ENCODE results near the gene PSMD8. TPM values are rescaled to one million over a fixed set of nuclear protein-coding genes. Genes with fewer than 3 reads are reported as not detected.
"Not testable (repeated sequence)": the region's sequence is repeated elsewhere in the genome, so short reads cannot be mapped to it uniquely, and the experiment has no call there.

Gene PSMD8
- total RNA-seq, 6 experiments from 2014 or later, result 69.2 to 181 (median 75.2) TPM

DNA sequence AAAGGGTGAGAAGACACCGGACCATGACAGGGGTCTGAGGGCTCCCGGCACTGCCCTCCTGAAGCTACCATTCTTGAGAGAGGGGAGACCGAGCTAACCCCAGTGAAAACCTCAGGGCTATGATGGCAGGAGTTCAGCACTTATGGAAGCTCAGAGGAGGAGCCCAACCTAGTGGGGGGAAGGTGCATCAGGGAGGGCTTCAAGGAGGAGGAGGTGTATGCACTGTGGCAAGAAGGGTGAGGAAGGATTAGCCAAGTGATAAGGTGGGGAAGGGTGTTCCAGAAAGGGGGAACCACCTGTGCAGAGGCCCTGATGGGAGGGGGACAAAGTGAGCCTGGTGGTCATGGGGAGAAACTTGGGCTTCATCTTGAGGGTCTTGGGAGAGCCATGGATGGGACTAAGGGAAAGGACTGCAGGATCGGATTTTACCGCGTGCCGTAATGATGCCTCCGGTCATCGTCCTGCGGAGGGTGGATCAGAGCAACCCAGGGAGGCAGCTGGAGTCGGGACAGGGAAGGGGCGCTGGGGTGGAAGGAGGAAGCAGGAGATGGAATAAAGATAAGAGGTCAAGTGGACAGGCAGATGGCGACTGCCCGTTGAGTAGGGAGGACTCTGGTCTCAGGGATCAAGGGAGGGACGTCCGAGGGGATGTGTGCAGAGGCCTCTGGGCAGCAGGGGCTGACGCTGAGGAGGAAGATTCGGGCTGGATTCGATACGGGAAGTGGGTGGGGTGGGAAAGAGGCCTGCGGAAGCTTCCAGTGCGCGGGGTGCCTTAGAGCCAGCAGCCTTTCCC is 13.3 kb upstream of the PSMD8 start:
- Histone ChIP-seq H3K4me1 (peaks cover 0 to 9% (median 0%) of the 10 kb centered on the region in 4 donors), H3K36me3 (no peaks in the 10 kb centered on the region), H3K4me3 (peak overlapping the region in 2 of 3 donors; percentile 46 to 52), H3K9me3 (no peaks in the 10 kb centered on the region), H3K27me3 (peaks cover 0 to 11% of the 10 kb centered on the region in 2 donors), H3K27ac (no peak overlapping the region)
- no peak for DNase-seq
- 19% methylated on average over 17 of the region's 23 CpGs for WGBS (ENCODE audit: insufficient coverage, low coverage, low lambda C conversion rate, missing lambda C conversion rate)
- ATAC-seq, result peak in 1 of 4 donors; percentile 24
- TF ChIP-seq POLR2A (IDR thresholded peaks at IDR 0.05), result no peak
- TF ChIP-seq, protein P1, sequence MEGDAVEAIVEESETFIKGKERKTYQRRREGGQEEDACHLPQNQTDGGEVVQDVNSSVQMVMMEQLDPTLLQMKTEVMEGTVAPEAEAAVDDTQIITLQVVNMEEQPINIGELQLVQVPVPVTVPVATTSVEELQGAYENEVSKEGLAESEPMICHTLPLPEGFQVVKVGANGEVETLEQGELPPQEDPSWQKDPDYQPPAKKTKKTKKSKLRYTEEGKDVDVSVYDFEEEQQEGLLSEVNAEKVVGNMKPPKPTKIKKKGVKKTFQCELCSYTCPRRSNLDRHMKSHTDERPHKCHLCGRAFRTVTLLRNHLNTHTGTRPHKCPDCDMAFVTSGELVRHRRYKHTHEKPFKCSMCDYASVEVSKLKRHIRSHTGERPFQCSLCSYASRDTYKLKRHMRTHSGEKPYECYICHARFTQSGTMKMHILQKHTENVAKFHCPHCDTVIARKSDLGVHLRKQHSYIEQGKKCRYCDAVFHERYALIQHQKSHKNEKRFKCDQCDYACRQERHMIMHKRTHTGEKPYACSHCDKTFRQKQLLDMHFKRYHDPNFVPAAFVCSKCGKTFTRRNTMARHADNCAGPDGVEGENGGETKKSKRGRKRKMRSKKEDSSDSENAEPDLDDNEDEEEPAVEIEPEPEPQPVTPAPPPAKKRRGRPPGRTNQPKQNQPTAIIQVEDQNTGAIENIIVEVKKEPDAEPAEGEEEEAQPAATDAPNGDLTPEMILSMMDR (IDR thresholded peaks at IDR 0.05), result no peak
- intact Hi-C loops (cut with DNase I), result no loop called here

DNA sequence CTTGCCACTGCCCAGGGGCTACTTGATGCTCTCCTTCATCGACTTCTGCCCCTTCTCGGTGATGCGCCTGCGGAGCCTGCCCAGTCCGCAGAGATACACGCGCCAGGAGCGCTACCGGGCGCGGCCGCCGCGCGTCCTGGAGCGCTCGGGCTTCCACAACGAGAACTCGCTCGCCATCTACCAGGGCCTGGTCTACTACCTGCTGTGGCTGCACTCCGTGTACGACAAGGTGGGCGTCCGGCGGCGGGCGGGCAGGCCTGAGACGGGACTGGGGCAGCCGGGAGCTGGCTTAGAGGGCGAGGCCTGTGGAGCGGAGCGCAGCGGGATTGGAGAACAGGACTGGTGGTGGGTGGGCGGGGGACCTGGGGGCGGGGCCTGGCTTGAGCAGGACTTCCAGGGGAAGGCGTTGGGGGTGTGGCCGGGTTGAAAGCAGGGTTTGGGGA is 12.7 kb upstream of the PSMD8 start:
- ATAC-seq, result peak; percentile 74 to 86 (median 82)
- peak overlapping the region; percentile 41 to 52 (median 46) for H3K4me3 ChIP-seq
- 0% methylated on average over 1 of the region's 37 CpGs for WGBS (ENCODE audit: insufficient coverage, low coverage, low lambda C conversion rate, missing lambda C conversion rate)
- peaks cover 0 to 11% of the 10 kb centered on the region in 2 donors for H3K27me3 ChIP-seq
- intact Hi-C loops (cut with DNase I), result no loop called here
- TF ChIP-seq, protein P1 (IDR thresholded peaks at IDR 0.05), result no peak
- TF ChIP-seq POLR2A (IDR thresholded peaks at IDR 0.05), result no peak
- H3K4me1 ChIP-seq, result peaks cover 0 to 9% (median 0%) of the 10 kb centered on the region in 4 donors
- H3K27ac ChIP-seq, result no peak overlapping the region
- DNase-seq, result peak; percentile 58 to 73 (median 72)
- no peaks in the 10 kb centered on the region for H3K9me3 ChIP-seq
- no peaks in the 10 kb centered on the region for H3K36me3 ChIP-seq

DNA sequence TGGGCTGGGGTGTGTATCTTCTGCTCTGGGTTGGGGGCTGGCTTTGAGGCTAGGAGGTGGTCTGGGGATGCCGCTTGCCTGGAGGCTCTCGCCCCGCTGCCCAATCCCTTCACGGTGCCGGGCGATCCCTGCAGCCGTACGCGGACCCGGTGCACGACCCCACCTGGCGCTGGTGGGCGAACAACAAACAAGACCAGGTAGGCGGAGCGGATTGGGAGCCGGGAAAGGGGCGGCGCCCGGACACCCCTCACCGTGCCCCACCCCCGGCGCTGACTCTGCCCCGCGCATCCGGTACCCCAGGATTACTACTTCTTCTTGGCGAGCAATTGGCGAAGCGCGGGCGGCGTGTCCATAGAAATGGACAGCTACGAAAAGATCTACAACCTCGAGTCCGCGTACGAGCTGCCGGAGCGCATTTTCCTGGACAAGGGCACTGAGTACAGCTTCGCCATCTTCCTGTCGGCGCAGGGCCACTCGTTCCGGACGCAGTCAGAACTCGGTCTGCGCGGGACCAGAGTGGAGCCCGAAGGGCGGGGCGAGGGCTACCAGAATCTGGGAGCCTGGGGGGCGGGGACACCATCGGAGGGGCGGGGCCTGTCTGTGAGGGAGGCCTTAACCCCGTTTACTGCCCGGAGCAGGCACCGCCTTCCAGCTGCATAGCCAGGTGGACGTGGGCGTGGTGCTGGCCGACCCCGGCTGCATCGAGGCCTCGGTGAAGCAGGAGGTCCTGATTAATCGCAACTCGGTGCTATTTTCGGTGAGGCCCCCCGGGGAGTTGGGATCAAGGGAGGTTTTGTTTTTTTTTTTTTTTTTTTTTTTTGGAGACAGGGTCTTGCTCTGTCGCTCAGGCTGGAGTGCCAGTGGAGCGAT is 12.1 kb upstream of the PSMD8 start:
- DNase-seq (peak; percentile 70 to 79 (median 71)), ATAC-seq (peak; percentile 63 to 74 (median 72))
- Histone ChIP-seq H3K4me1 (peaks cover 0 to 9% (median 0%) of the 10 kb centered on the region in 4 donors), H3K27me3 (peaks cover 0 to 11% of the 10 kb centered on the region in 2 donors), H3K27ac (no peak overlapping the region), H3K9me3 (no peaks in the 10 kb centered on the region), H3K36me3 (no peaks in the 10 kb centered on the region), H3K4me3 (peak overlapping the region; percentile 41 to 52 (median 46))
- intact Hi-C loops (cut with DNase I), result no loop called here
- WGBS (ENCODE audit: insufficient coverage, low coverage, low lambda C conversion rate, missing lambda C conversion rate), result 7% methylated on average over 24 of the region's 68 CpGs
- TF ChIP-seq POLR2A (IDR thresholded peaks at IDR 0.05), result no peak
- TF ChIP-seq, protein P1 (IDR thresholded peaks at IDR 0.05), result no peak

DNA sequence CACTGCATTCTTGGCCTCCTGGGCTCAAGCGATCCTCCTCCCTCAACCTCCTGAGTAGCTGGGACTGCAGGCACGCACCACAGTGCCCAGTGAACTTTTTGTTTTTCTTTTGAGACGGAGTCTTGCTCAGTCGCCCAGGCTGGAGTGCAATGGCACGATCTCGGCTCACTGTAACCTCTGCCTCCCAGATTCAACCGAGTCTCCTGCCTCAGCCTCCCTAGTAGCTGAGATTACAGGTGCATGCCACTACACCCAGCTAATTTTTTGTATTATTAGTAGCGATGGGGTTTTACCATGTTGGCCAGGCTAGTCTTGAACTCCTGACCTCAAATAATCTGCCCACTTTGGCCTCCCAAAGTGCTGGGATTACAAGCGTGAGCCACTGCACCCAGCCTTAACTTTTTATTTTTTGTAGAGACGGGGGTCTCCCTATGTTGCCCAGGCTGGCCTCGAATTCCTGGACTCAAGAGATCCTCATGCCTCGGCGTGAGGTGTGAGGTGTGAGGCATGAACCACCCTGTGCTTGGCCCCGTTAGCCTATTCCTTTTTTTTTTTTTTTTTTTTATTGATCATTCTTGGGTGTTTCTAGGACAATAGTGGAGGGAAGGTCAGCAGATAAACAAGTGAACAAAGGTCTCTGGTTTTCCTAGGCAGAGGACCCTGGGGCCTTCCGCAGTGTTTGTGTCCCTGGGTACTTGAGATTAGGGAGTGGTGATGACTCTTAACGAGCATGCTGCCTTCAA is 11.3 kb upstream of the PSMD8 start:
- H3K4me3 ChIP-seq; H3K27ac ChIP-seq; intact Hi-C loops (cut with DNase I); H3K4me1 ChIP-seq; H3K9me3 ChIP-seq; H3K36me3 ChIP-seq; ATAC-seq; DNase-seq: not testable (repeated sequence)
- WGBS (ENCODE audit: insufficient coverage, low coverage, low lambda C conversion rate, missing lambda C conversion rate), result 73% methylated on average over 14 of the region's 16 CpGs
- peaks cover 0 to 11% of the 10 kb centered on the region in 2 donors for H3K27me3 ChIP-seq
